Astrocyte (in vitro differentiated cells and primary cell): Measurements from ENCODE around the gene GPX4.

Source experiments
- EZH2 ChIP-seq: IDR thresholded peaks from 2 replicates; pipeline ENCODE4 v1.6.1; 2012; ENCODE audit warnings: mild to moderate bottlenecking, low read length, inconsistent platforms; ENCODE audit not compliant: insufficient read depth
- TF ChIP-seq, protein P1 (sequence below): IDR thresholded peaks from 2 replicates; pipeline ENCODE4 v1.5.1; 2011; ENCODE audit warnings: low read depth, mild to moderate bottlenecking, inconsistent platforms, low read length, moderate library complexity; ENCODE audit not compliant: insufficient read depth

DNA sequence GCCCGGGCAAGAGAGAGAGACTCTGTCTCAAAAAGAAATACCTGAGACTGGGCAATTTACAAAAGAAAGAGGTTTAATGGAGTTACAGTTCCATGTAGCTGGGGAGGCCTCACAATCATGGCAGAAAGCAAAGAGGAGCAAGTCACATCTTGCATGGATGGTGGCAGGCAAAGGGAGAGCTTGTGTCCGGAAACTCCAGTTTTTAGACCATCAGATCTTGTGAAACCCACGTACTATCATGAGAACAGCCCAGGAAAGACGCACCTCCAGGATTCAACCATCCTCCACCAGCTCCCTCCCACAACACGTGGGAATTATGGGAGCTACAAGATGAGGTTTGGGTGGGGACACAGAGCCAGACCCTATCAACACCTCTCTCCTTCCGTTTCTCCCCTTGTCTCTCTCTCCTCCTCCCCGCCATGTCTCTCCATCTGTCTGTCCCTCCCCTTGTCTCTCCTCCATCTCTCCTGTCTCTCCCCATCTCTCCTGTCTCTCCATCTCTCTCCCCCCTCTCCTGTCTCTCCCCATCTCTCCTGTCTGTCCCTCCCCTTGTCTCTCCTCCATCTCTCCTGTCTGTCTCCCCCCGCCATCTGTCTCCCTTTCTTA is 18.6 kb upstream of the GPX4 start:
- TF ChIP-seq, protein P1, sequence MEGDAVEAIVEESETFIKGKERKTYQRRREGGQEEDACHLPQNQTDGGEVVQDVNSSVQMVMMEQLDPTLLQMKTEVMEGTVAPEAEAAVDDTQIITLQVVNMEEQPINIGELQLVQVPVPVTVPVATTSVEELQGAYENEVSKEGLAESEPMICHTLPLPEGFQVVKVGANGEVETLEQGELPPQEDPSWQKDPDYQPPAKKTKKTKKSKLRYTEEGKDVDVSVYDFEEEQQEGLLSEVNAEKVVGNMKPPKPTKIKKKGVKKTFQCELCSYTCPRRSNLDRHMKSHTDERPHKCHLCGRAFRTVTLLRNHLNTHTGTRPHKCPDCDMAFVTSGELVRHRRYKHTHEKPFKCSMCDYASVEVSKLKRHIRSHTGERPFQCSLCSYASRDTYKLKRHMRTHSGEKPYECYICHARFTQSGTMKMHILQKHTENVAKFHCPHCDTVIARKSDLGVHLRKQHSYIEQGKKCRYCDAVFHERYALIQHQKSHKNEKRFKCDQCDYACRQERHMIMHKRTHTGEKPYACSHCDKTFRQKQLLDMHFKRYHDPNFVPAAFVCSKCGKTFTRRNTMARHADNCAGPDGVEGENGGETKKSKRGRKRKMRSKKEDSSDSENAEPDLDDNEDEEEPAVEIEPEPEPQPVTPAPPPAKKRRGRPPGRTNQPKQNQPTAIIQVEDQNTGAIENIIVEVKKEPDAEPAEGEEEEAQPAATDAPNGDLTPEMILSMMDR, result no peak
- TF ChIP-seq EZH2, result no peak
